ENCODE results near the gene TIAL1.

- TF ChIP-seq CTCF (IDR thresholded peaks at IDR 0.05; ENCODE audit: low read depth, low read length, missing input control) (no peak), YY1 (IDR thresholded peaks at IDR 0.05) (no peak), RAD21 (IDR thresholded peaks at IDR 0.05) (no peak), SP1 (IDR thresholded peaks at IDR 0.05) (no peak), EGR1 (IDR thresholded peaks at IDR 0.05; ENCODE audit: low read depth in 2 of 2) (no peak), JUND (IDR thresholded peaks at IDR 0.05) (no peak), TAF1 (conservative IDR thresholded peaks at IDR 0.05) (no peak), RXRA (IDR thresholded peaks at IDR 0.05) (no peak), GABPA (IDR thresholded peaks at IDR 0.05 in 1 of 2, conservative IDR thresholded peaks at IDR 0.05 in 1 of 2) (no peak), FOXA2 (IDR thresholded peaks at IDR 0.05) (no peak)
- TF ChIP-seq, protein P1, sequence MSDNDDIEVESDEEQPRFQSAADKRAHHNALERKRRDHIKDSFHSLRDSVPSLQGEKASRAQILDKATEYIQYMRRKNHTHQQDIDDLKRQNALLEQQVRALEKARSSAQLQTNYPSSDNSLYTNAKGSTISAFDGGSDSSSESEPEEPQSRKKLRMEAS (IDR thresholded peaks at IDR 0.05) = no peak
These were observed 45.9 kb upstream of the TIAL1 start for GRCh38 chr10:119642556-119643111.
